Pancreas (tissue), 10 donors: ENCODE data around the gene COL5A1. TPM values are rescaled to one million over a fixed set of nuclear protein-coding genes. Genes with fewer than 3 reads are reported as not detected.
"Not testable (repeated sequence)": the region's sequence is repeated elsewhere in the genome, so short reads cannot be mapped to it uniquely, and the experiment has no call there.

Experiments used
- ATAC-seq, 4 donors: fragments of 200-7000 bp; cut with Tn5 transposase; one replicate each; pipeline versions ENCODE4 v1.8.0 to v1.9.1; 2020; ENCODE audit warnings: mild to moderate bottlenecking in 4 of 4, moderate library complexity in 4 of 4
- DNase-seq, 6 donors: peaks; one replicate each; pipeline ENCODE4 v3.0.0-alpha.2; 2020
- FAIRE-seq: peaks from 2 replicates; lab custom pipeline; 2012; peaks lifted over from hg19 to GRCh38; lab: Jason Lieb, UNC
- H3K27ac ChIP-seq, 4 donors: fragments of 200-600 bp; sonication (generic); 1 replicate in 3 of 4; 2 replicates in 1 of 4; pipeline versions ENCODE4 v1.5.0 to v1.8.0; 2020
- H3K27me3 ChIP-seq, 4 donors: fragments of 200-600 bp; one replicate each; pipeline ENCODE4 v1.8.0; 2021
- H3K36me3 ChIP-seq, 3 donors: fragments of 200-600 bp; sonication (generic) in 1 of 3; one replicate each; pipeline versions ENCODE4 v1.5.0 to v1.8.0; 2020 to 2021
- H3K4me1 ChIP-seq, 3 donors: fragments of 200-600 bp; one replicate each; pipeline ENCODE4 v1.8.0; 2021
- H3K4me3 ChIP-seq, 4 donors: fragments of 200-600 bp; sonication (generic) in 2 of 4; one replicate each; pipeline versions ENCODE4 v1.5.0 to v1.8.0; 2020 to 2021
- H3K9me3 ChIP-seq, 4 donors: fragments of 200-600 bp; one replicate each; pipeline ENCODE4 v1.8.0; 2021
- CTCF ChIP-seq, 4 donors: fragments of 200-600 bp; sonication (generic) in 3 of 4; IDR thresholded peaks; one replicate each; pipeline versions ENCODE4 v1.5.0 to v1.8.0; 2021; ENCODE audit warnings: antibody characterized with exemption in 4 of 4
- WGBS, 2 donors: extraction: QIAGEN DNeasy Blood & Tissue Kit; methylation state at CpG; one replicate each; pipeline ENCODE4 v1.1.7; 2013; 5-methylcytosine and 5-hydroxymethylcytosine counted together
- intact Hi-C, 3 donors: fragments of 100-400 bp; cut with DNase I; formaldehyde crosslinking; loops; one replicate each; pipeline versions ENCODE4 v1.11.1 to v1.14.2; 2022
- polyA plus RNA-seq, 2 donors: library from polyadenylated mRNA; stranded (reverse); fragments of 200-250 nt; gene quantifications; one replicate each; pipeline ENCODE4 v1.2.3, GENCODE V29; 2013
- total RNA-seq, 6 donors: library from RNA; stranded (reverse); fragmentation: NEBNext Ultra II Directional in 4 of 6; extraction: Animal tissue kit (Norgen Biotek cat#: 25700) in 4 of 6; gene quantifications; one replicate each; pipeline versions ENCODE4 v1.2.1 to v1.2.4, GENCODE V29; 2021 to 2023
- donor health status: healthy with polysubstance abuse.
- donor health status: DM: no; HTN: no; CAD: no; lungs with moderate emphysema.
- donor health status: DM: no; HTN: no; CAD: no.
- donor health status: control.
- donor health status: control.
- donor health status: Bipolar disorder and iron deficiency.
- donor health status: DM: yes; HTN: yes; CAD: no.
- donor health status: DM: no; HTN: no; CAD: no.
- donor health status: DM: no; HTN: no; CAD: no.
- donor health status: DM: yes; HTN: yes; CAD: no.

The COL5A1 gene
- total and polyA plus RNA-seq, 8 donors, result 1.2 to 62.8 (median 3.5) TPM

DNA sequence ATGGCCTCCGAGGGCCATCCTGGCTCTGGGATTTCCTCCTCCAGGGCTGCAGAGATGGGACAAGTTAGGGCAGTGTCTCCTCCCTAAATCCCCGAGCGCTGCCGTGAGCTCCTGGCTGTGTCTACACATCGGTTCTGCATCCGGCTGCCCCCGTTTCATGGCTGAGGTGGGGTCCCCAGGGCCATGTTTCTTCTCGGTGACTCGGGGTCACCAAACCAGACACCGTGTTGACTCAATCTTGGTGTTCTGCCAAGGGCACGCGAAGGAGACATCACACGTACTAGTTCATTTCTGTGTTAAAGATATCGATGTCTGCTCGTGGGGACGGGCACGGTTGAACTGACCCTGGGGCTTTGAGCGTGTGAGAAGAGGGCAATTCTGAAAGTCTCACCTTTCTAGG lies 60.7 kb downstream of the COL5A1 start:
- no peak for FAIRE-seq
- no peak overlapping the region for H3K4me3 ChIP-seq
- no peaks in the 10 kb centered on the region for H3K27me3 ChIP-seq
- intact Hi-C loops, result no loop called here
- no peaks in the 10 kb centered on the region for H3K36me3 ChIP-seq
- DNase-seq, result peak in 2 of 6 donors; percentile 4 to 48
- ATAC-seq, result no peak
- WGBS, 2 donors, result 61 to 66% methylated on average over 18 of the region's 18 CpGs
- H3K27ac ChIP-seq, result no peak overlapping the region
- no peaks in the 10 kb centered on the region for H3K4me1 ChIP-seq
- H3K9me3 ChIP-seq, result no peaks in the 10 kb centered on the region
- TF ChIP-seq CTCF (IDR thresholded peaks at IDR 0.05), result no peak

DNA sequence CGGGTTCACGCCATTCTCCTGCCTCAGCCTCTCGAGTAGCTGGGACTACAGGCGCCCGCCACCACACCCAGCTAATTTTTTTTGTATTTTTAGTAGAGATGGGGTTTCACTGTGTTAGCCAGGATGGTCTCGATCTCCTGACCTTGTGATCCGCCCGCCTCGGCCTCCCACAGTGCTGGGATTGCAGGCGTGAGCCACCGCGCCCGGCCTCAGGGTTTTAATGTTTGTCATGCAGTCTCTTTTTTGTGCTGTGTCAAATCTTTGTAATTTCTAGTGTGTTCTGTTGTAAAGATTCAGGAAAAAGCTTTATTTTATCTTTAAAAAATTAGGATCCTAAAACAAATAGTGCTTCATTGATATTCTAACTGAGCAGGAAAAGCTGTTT lies 62.1 kb downstream of the COL5A1 start:
- FAIRE-seq, H3K27me3 ChIP-seq, H3K9me3 ChIP-seq, intact Hi-C loops, H3K4me1 ChIP-seq, H3K27ac ChIP-seq, H3K4me3 ChIP-seq, ATAC-seq, H3K36me3 ChIP-seq: not testable (repeated sequence)
- WGBS, 2 donors, result 70 to 89% methylated on average over 8 of the region's 13 CpGs
- DNase-seq, result peak in 1 of 6 donors; percentile 3

- Histone ChIP-seq H3K4me3 (no peak overlapping the region), H3K27ac (no peak overlapping the region), H3K27me3 (no peaks in the 10 kb centered on the region), H3K4me1 (no peaks in the 10 kb centered on the region), H3K36me3 (no peaks in the 10 kb centered on the region), H3K9me3 (no peaks in the 10 kb centered on the region)
- intact Hi-C loops, result no loop called here
- no peak for ATAC-seq
- 13 to 15% methylated on average over 10 of the region's 10 CpGs for WGBS, 2 donors
- no peak for FAIRE-seq
- no peak for TF ChIP-seq CTCF (IDR thresholded peaks at IDR 0.05)
- DNase-seq, result peak in 1 of 6 donors; percentile 8
These were observed 62.9 kb downstream of the COL5A1 start for GRCh38 chr9:134704498-134704897.

DNA sequence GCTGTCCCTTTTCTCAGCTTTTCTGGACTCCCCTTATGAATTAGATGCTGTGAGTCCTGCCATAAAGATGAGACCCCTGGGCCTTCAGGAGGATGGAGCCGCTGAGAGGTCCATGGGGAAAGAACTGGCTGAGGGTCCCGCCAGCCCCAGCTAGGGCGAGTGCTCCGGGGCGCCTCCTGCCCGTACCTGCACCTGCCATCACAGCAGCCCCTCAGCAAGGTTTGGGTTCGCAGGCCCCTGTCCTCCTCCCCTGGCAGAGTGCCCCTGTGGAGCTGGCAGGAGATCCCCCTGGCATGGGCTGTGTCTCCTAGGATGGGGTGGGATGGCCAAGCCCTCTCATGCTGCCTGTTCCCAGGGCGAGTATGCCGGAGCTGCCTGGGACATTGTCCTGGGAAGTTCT lies 64.2 kb downstream of the COL5A1 start:
- ATAC-seq (no peak), DNase-seq (peak in 2 of 6 donors; percentile 23 to 45), FAIRE-seq (no peak)
- no peak for TF ChIP-seq CTCF (IDR thresholded peaks at IDR 0.05)
- Histone ChIP-seq H3K36me3 (no peaks in the 10 kb centered on the region), H3K27ac (no peak overlapping the region), H3K4me1 (no peaks in the 10 kb centered on the region), H3K27me3 (no peaks in the 10 kb centered on the region), H3K9me3 (no peaks in the 10 kb centered on the region), H3K4me3 (no peak overlapping the region)
- 69 to 76% methylated on average over 9 of the region's 9 CpGs for WGBS, 2 donors
- intact Hi-C loops, result no loop called here

- ATAC-seq, result peak in 1 of 4 donors; percentile 27
- Histone ChIP-seq H3K4me3 (no peak overlapping the region), H3K9me3 (no peaks in the 10 kb centered on the region), H3K27me3 (no peaks in the 10 kb centered on the region), H3K4me1 (no peaks in the 10 kb centered on the region), H3K27ac (no peak overlapping the region), H3K36me3 (no peaks in the 10 kb centered on the region)
- intact Hi-C loops, result no loop called here
- peak in 1 of 6 donors; percentile 11 for DNase-seq
- 55 to 56% methylated on average over 6 of the region's 6 CpGs for WGBS, 2 donors
- no peak for TF ChIP-seq CTCF (IDR thresholded peaks at IDR 0.05)
- FAIRE-seq, result no peak
These were observed 64.9 kb downstream of the COL5A1 start for GRCh38 chr9:134706522-134706921.
